Choroid plexus epithelial cell (primary cell): Measurements from ENCODE around the gene KRTAP10-12.

ENCODE experiments used
- DNase-seq: peaks from one replicate; pipeline ENCODE4 v3.0.0-alpha.2; 2010; ENCODE audit warnings: low read depth
- H3K4me3 ChIP-seq: 2 replicates; pipeline ENCODE4 v1.5.1; 2011; ENCODE audit warnings: low read depth, mild to moderate bottlenecking, control low read depth, low read length, moderate library complexity
- CTCF ChIP-seq: conservative IDR thresholded peaks from 2 replicates; pipeline ENCODE4 v1.5.1; 2011; ENCODE audit warnings: low read depth, mild to moderate bottlenecking, control low read depth, inconsistent platforms, low read length, moderate library complexity

Gene KRTAP10-12

GRCh38 chr21:44695184-44695583, 1.8 kb upstream of the KRTAP10-12 start:
- TF ChIP-seq CTCF, result no peak
- no peak for DNase-seq
- no peak overlapping the region for H3K4me3 ChIP-seq

- DNase-seq, result no peak
- TF ChIP-seq CTCF, result no peak
- H3K4me3 ChIP-seq, result no peak overlapping the region
These were observed 1.3 kb upstream of the KRTAP10-12 start for GRCh38 chr21:44695641-44696040.

- no peak for TF ChIP-seq CTCF
- DNase-seq, result no peak
- H3K4me3 ChIP-seq, result no peak overlapping the region
These were observed 400 bp upstream of the KRTAP10-12 start for GRCh38 chr21:44696572-44696971.

- peak; percentile 9 for DNase-seq
- no peak overlapping the region for H3K4me3 ChIP-seq
- TF ChIP-seq CTCF, result no peak
These were observed 1.1 kb downstream of the KRTAP10-12 start for GRCh38 chr21:44697811-44698734.

- TF ChIP-seq CTCF, result no peak
- no peak for DNase-seq
- H3K4me3 ChIP-seq, result no peak overlapping the region
These were observed 2.6 kb downstream of the KRTAP10-12 start for GRCh38 chr21:44699502-44700001.

GRCh38 chr21:44700101-44701022, 3.4 kb downstream of the KRTAP10-12 start:
- TF ChIP-seq CTCF, result no peak
- no peak for DNase-seq
- H3K4me3 ChIP-seq, result no peak overlapping the region
